Activated CD8-positive, alpha-beta T cell treated with anti-CD3 and anti-CD28 coated beads for 36 hours (primary cell): ENCODE data around the gene CCNG2. TPM values are rescaled to one million over a fixed set of nuclear protein-coding genes. Genes with fewer than 3 reads are reported as not detected.

Experiments used
- ATAC-seq: fragments of 200-7000 bp; cut with Tn5 transposase; one replicate; pipeline ENCODE4 v1.10.0; 2021; ENCODE audit warnings: mild to moderate bottlenecking, moderate library complexity
- CTCF ChIA-PET: fragments of 350-600 bp; sonication (Branson Sonifier 250); formaldehyde crosslinking; loops from one replicate; lab custom pipeline; 2021; ENCODE audit warnings: antibody characterized with exemption; lab: Charles Lee
- POLR2A ChIA-PET: fragments of 350-600 bp; sonication (Branson Sonifier 250); formaldehyde crosslinking; loops from one replicate; lab custom pipeline; 2021; ENCODE audit warnings: antibody characterized with exemption; lab: Charles Lee
- DNase-seq: peaks from one replicate; pipeline ENCODE4 v3.0.0-alpha.2; 2020
- H3K27ac Mint-ChIP-seq: one replicate; pipeline ENCODE4 v1.8.0; 2021; ENCODE audit warnings: mild to moderate bottlenecking, mixed read lengths
- H3K27me3 Mint-ChIP-seq: one replicate; pipeline ENCODE4 v1.8.0; 2021; ENCODE audit warnings: mixed read lengths
- H3K36me3 Mint-ChIP-seq: one replicate; pipeline ENCODE4 v1.8.0; 2021; ENCODE audit warnings: low read depth, mixed read lengths
- H3K4me1 Mint-ChIP-seq: one replicate; pipeline ENCODE4 v1.8.0; 2021; ENCODE audit warnings: low read depth, mixed read lengths
- H3K4me3 Mint-ChIP-seq: one replicate; pipeline ENCODE4 v1.8.0; 2021; ENCODE audit warnings: mild to moderate bottlenecking, moderate library complexity, mixed read lengths
- H3K9me3 Mint-ChIP-seq: one replicate; pipeline ENCODE4 v1.8.0; 2021; ENCODE audit warnings: mixed read lengths
- CTCF ChIP-seq: fragments of 200-600 bp; IDR thresholded peaks from one replicate; pipeline ENCODE4 v1.8.0; 2022; ENCODE audit warnings: antibody characterized with exemption, mild to moderate bottlenecking
- intact Hi-C: fragments of 100-400 bp; cut with micrococcal nuclease; formaldehyde crosslinking; loops from one replicate; pipeline ENCODE4 v1.10.0; 2022
- total RNA-seq, 2 experiments: library from RNA; stranded (reverse); gene quantifications; one replicate each; pipeline ENCODE4 v1.2.3, GENCODE V29; 2021

CCNG2 gene
- total RNA-seq, 2 experiments from 2014 or later: 54.3 to 55.5 TPM

GRCh38 chr4:77158487-77158861, 1.5 kb downstream of the CCNG2 start:
- intact Hi-C loops: no loop called here
- Mint-ChIP-seq H3K27ac (peak overlapping the region; percentile 76), H3K4me1 (peaks cover 42% of the 10 kb centered on the region), H3K27me3 (no peaks in the 10 kb centered on the region), H3K36me3 (peaks cover 34% of the 10 kb centered on the region), H3K9me3 (no peaks in the 10 kb centered on the region), H3K4me3 (peak overlapping the region; percentile 93)
- ChIA-PET CTCF (interaction anchor here (0.9 to 3.1 kb wide), 5 partner anchors 45 to 82 kb away, joined by 3 to 9 read pairs (median 4); no protein-coding TSS in a partner anchor), POLR2A (interaction anchor here (1.1 to 2.1 kb wide), 4 partner anchors 7 to 45 kb away, joined by 3 to 4 read pairs (median 4); no protein-coding TSS in a partner anchor)
- DNase-seq: peak; percentile 56
- no peak for ATAC-seq
- no peak for TF ChIP-seq CTCF

- H3K27me3 Mint-ChIP-seq: no peaks in the 10 kb centered on the region
- intact Hi-C loops: no loop called here
- TF ChIP-seq CTCF: no peak
- H3K4me1 Mint-ChIP-seq: peaks cover 34% of the 10 kb centered on the region
- peaks cover 45% of the 10 kb centered on the region for H3K36me3 Mint-ChIP-seq
- ATAC-seq (no peak), DNase-seq (no peak)
- CTCF ChIA-PET: interaction anchor here (1.0 to 3.1 kb wide), 2 partner anchors 64 to 86 kb away, joined by 3 to 9 read pairs; no protein-coding TSS in a partner anchor
- peak overlapping the region; percentile 93 for H3K4me3 Mint-ChIP-seq
- POLR2A ChIA-PET: interaction anchor here (0.6 to 1.5 kb wide), 3 partner anchors 23 to 1424 kb away, joined by 3 to 4 read pairs (median 3); no protein-coding TSS in a partner anchor
- no peaks in the 10 kb centered on the region for H3K9me3 Mint-ChIP-seq
- no peak overlapping the region for H3K27ac Mint-ChIP-seq
These were observed 2.8 kb downstream of the CCNG2 start for GRCh38 chr4:77159806-77160205.

- Mint-ChIP-seq H3K27me3 (no peaks in the 10 kb centered on the region), H3K27ac (no peak overlapping the region), H3K9me3 (no peaks in the 10 kb centered on the region), H3K4me1 (peaks cover 16% of the 10 kb centered on the region), H3K4me3 (no peak overlapping the region), H3K36me3 (peaks cover 47% of the 10 kb centered on the region)
- intact Hi-C loops: no loop called here
- CTCF ChIA-PET: interaction anchor here (1.0 to 1.9 kb wide), 5 partner anchors 10 to 68 kb away, joined by 3 to 7 read pairs (median 4); no protein-coding TSS in a partner anchor
- no peak for TF ChIP-seq CTCF
- ATAC-seq (no peak), DNase-seq (no peak)
- POLR2A ChIA-PET: no interaction called here
These were observed 6.6 kb downstream of the CCNG2 start for GRCh38 chr4:77163641-77164040.

GRCh38 chr4:77167173-77167572, 10.2 kb downstream of the CCNG2 start:
- Mint-ChIP-seq H3K36me3 (peaks cover 51% of the 10 kb centered on the region), H3K9me3 (no peaks in the 10 kb centered on the region), H3K27me3 (no peaks in the 10 kb centered on the region), H3K27ac (no peak overlapping the region), H3K4me3 (no peak overlapping the region), H3K4me1 (peaks cover 9% of the 10 kb centered on the region)
- ChIA-PET CTCF (no interaction called here), POLR2A (no interaction called here)
- no peak for TF ChIP-seq CTCF
- ATAC-seq: no peak
- DNase-seq: no peak
- intact Hi-C loops: no loop called here

GRCh38 chr4:77167866-77168265, 10.9 kb downstream of the CCNG2 start:
- intact Hi-C loops: no loop called here
- Mint-ChIP-seq H3K9me3 (no peaks in the 10 kb centered on the region), H3K4me3 (no peak overlapping the region), H3K4me1 (peaks cover 6% of the 10 kb centered on the region), H3K36me3 (peaks cover 47% of the 10 kb centered on the region), H3K27ac (no peak overlapping the region), H3K27me3 (no peaks in the 10 kb centered on the region)
- DNase-seq (no peak), ATAC-seq (no peak)
- ChIA-PET POLR2A (interaction anchor here (1.0 kb wide), 1 partner anchor 12 kb away, joined by 3 read pairs; no protein-coding TSS in a partner anchor), CTCF (interaction anchor here (1.3 kb wide), 1 partner anchor 72 kb away, joined by 3 read pairs; no protein-coding TSS in a partner anchor)
- no peak for TF ChIP-seq CTCF
